Liver (tissue), 3 donors: Measurements from ENCODE around the gene SCEL.

Experiments
- ATF3 ChIP-seq: IDR thresholded peaks from 2 replicates; pipeline ENCODE4 v1.6.1; 2016; ENCODE audit warnings: antibody characterized with exemption
- CTCF ChIP-seq: fragments of 150-350 bp; IDR thresholded peaks from 2 replicates; pipeline ENCODE4 v1.5.1; 2017; ENCODE audit warnings: improper control_type of control experiment, low read depth, low read length; ENCODE audit not compliant: missing input control
- MAX ChIP-seq: IDR thresholded peaks from 2 replicates; pipeline ENCODE4 v1.6.1; 2016; ENCODE audit warnings: antibody characterized with exemption
- REST ChIP-seq: IDR thresholded peaks from 2 replicates; pipeline ENCODE4 v1.6.1; 2016; ENCODE audit warnings: antibody characterized with exemption, mild to moderate bottlenecking
- donor health status: healthy.
- donor health status: healthy.

GRCh38 chr13:77530875-77531274 lies 4.6 kb upstream of the SCEL start:
- TF ChIP-seq CTCF (no peak), MAX (no peak), ATF3 (no peak), REST (no peak)
